Measurements from ENCODE around the gene MBOAT7.

GRCh38 chr19:54190503-54191010, 1.2 kb upstream of the MBOAT7 start:
- TF ChIP-seq EZH2phosphoT487 (IDR thresholded peaks at IDR 0.05; ENCODE audit: insufficient read depth, low read depth) (no peak), EZH2 (IDR thresholded peaks at IDR 0.05; ENCODE audit: insufficient read depth, poor library complexity, severe bottlenecking) (no peak)

Measured in GM23248 (cell line).